ENCODE data around the gene ZNF549. TPM values are rescaled to one million over a fixed set of nuclear protein-coding genes. Genes with fewer than 3 reads are reported as not detected.

ZNF549 gene
- total and polyA plus RNA-seq, 2 of the 13 experiments (the other 11 are each of a cell fraction or from before 2014, with no cell fraction given), result 2.8 to 6.4 TPM

DNA sequence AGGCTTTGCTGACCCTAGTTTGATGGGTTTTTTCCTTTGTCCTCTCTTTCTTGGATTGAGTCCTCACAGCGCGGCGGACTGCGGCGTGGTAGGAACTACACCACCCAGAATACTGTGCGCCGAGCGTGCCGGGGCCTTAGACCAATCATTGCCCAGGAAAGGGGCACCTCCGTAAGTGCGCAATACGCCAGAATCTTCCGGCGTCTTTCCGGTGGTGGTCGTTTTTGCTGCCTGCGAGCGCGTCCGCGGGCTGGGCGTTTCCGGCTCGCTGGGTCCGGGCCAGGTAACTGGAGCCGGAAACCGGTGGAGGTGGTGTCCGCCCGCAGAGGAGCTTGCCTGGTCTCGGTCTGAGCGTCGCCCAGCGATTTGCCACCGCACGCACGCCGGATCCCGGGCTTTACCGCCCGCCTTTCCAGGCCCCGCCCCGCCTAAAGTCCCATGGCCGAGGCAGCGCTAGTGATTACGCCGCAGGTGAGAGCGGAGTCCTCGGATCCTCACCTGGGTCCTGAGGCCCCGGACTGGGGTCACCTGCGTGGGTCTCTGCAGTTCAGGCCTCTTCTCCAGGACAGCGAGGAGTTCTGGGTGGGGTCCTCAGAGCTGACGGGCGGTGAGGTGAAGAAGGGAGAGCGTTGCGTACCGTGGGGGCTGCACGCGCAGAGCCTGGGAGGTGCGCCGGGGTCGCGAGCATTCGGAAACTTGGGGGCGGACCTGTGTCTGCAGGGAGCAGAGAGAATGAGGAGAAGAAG is at the start of gene ZNF549 (continued):
- TF ChIP-seq POGK (CRISPR knock-in tag; conservative IDR thresholded peaks at IDR 0.05), result peak; percentile 95
- no peak for TF ChIP-seq CAMTA2 (CRISPR knock-in tag; IDR thresholded peaks at IDR 0.05; ENCODE audit: borderline replicate concordance)
- TF ChIP-seq RARG (CRISPR knock-in tag; IDR thresholded peaks at IDR 0.05; ENCODE audit: low read depth), result no peak
- 0 out of 2 replicates have a peak, but pooled peaks have one; percentile 56 for TF ChIP-seq ZNF142 (CRISPR knock-in tag; IDR thresholded peaks at IDR 0.05)
- 0 out of 2 replicates have a peak, but pooled peaks have one; percentile 85 for TF ChIP-seq ZNF430 (CRISPR knock-in tag; IDR thresholded peaks at IDR 0.05)
- TF ChIP-seq ZZZ3 (CRISPR knock-in tag; IDR thresholded peaks at IDR 0.05; ENCODE audit: borderline replicate concordance), result no peak; the same call in 1 of the 2 replicates
- TF ChIP-seq ZSCAN12 (CRISPR knock-in tag; IDR thresholded peaks at IDR 0.05), result no peak
- 0 out of 2 replicates have a peak, but pooled peaks have one; percentile 19 for TF ChIP-seq ZNF30 (CRISPR knock-in tag; IDR thresholded peaks at IDR 0.05)
- no peak for TF ChIP-seq ZFAT (CRISPR knock-in tag; conservative IDR thresholded peaks at IDR 0.05)
- TF ChIP-seq ZNF589 (CRISPR knock-in tag; conservative IDR thresholded peaks at IDR 0.05), result 0 out of 2 replicates have a peak, but pooled peaks have one; percentile 42
- no peak for TF ChIP-seq PRPF4 (IDR thresholded peaks at IDR 0.05; ENCODE audit: low read depth, low read length, poor library complexity, severe bottlenecking)
- TF ChIP-seq DR1 (CRISPR knock-in tag; IDR thresholded peaks at IDR 0.05), result peak; percentile 57; the same call in 1 of the 2 replicates
- peak; percentile 72; the same call in 1 of the 2 replicates for TF ChIP-seq ZNF546 (CRISPR knock-in tag; conservative IDR thresholded peaks at IDR 0.05)
- TF ChIP-seq MAFK (conservative IDR thresholded peaks at IDR 0.05 in 1 of 2, IDR thresholded peaks at IDR 0.05 in 1 of 2; ENCODE audit: low read length in 2 of 2), result no peak
- TF ChIP-seq PRDM10 (CRISPR knock-in tag; IDR thresholded peaks at IDR 0.05; ENCODE audit: low read depth), result no peak
- TF ChIP-seq PITX1 (CRISPR knock-in tag; IDR thresholded peaks at IDR 0.05), result peak; percentile 40; the same call in 1 of the 2 replicates
- no peak for TF ChIP-seq ZC3H4 (CRISPR knock-in tag; IDR thresholded peaks at IDR 0.05; ENCODE audit: borderline replicate concordance)

Data from HepG2 (cell line).